Neural progenitor cell (in vitro differentiated cells): ENCODE results near the gene IBA57.

Source experiments
- CTCF ChIP-seq: fragments of 200-600 bp; sonication (generic); IDR thresholded peaks from 2 replicates; pipeline ENCODE4 v1.5.1; 2017; ENCODE audit warnings: antibody characterized with exemption, mild to moderate bottlenecking
- EZH2 ChIP-seq: fragments of 200-600 bp; sonication (generic); IDR thresholded peaks from 2 replicates; pipeline ENCODE4 v1.6.1; 2017; ENCODE audit warnings: antibody characterized with exemption, mild to moderate bottlenecking, moderate library complexity
- EZH2phosphoT487 ChIP-seq: fragments of 200-600 bp; sonication (generic); IDR thresholded peaks from 2 replicates; pipeline ENCODE4 v1.6.1; 2017; ENCODE audit warnings: antibody characterized with exemption

- TF ChIP-seq EZH2 (no peak), EZH2phosphoT487 (no peak), CTCF (no peak)
Measured at GRCh38 chr1:228161866-228162265, 3.7 kb upstream of the IBA57 start.
